GM12878 (cell line): Measurements from ENCODE around the gene PSMB3. TPM values are rescaled to one million over a fixed set of nuclear protein-coding genes. Genes with fewer than 3 reads are reported as not detected.

Experiments used
- ATF7 ChIP-seq: fragments of 450-650 bp; IDR thresholded peaks from 2 replicates; pipeline ENCODE4 v1.6.1; 2016; ENCODE audit warnings: low read depth, mild to moderate bottlenecking
- CHD2 ChIP-seq: IDR thresholded peaks from 2 replicates; pipeline ENCODE4 v1.6.1; 2011; ENCODE audit warnings: low read depth, low read length, improper control_type of control experiment, borderline replicate concordance
- FOXM1 ChIP-seq: IDR thresholded peaks from 2 replicates; pipeline ENCODE4 v1.6.1; 2012; ENCODE audit warnings: low read depth, mild to moderate bottlenecking, inconsistent platforms, low read length, moderate library complexity
- MTA2 ChIP-seq: fragments of 450-650 bp; IDR thresholded peaks from 2 replicates; pipeline ENCODE4 v1.6.1; 2016; ENCODE audit warnings: low read depth, mild to moderate bottlenecking, moderate library complexity
- MYC ChIP-seq: IDR thresholded peaks from 2 replicates; pipeline ENCODE4 v1.6.1; 2011; ENCODE audit warnings: mild to moderate bottlenecking, low read length, moderate library complexity, inconsistent platforms; ENCODE audit not compliant: insufficient read depth, insufficient replicate concordance, insufficient read length, severe bottlenecking
- RCOR1 ChIP-seq: conservative IDR thresholded peaks from 2 replicates; pipeline ENCODE4 v1.6.1; 2012; ENCODE audit warnings: low read depth, low read length, improper control_type of control experiment
- SIX5 ChIP-seq: IDR thresholded peaks from 2 replicates; pipeline ENCODE4 v1.6.1; 2011; ENCODE audit warnings: mild to moderate bottlenecking, low read depth, low read length, moderate library complexity; ENCODE audit not compliant: severe bottlenecking
- SPI1 ChIP-seq: IDR thresholded peaks from 2 replicates; pipeline ENCODE4 v1.6.1; 2011; ENCODE audit warnings: low read depth, mild to moderate bottlenecking, low read length, moderate library complexity, borderline replicate concordance; ENCODE audit not compliant: insufficient read depth
- polyA plus RNA-seq, 11 experiments: library from polyadenylated mRNA; depleted of rRNA in 4 of 11; unstranded in 6 of 11; stranded (reverse) in 5 of 11; fragments of >200 nt; fragmentation: Nextera tagmentation in 4 of 11; fragmentation: Illumina TruSeq in 1 of 11; extraction: Ambion mirVana in 4 of 11; extraction: Trizol in 1 of 11; gene quantifications; 1 replicate in 1 of 11; 2 replicates in 10 of 11; pipeline versions ENCODE4 v1.2.1 to v1.2.3, GENCODE V29; 2011 to 2016; ENCODE audit warnings: inconsistent platforms in 2 of 11, missing spikeins in 2 of 11, low read depth in 1 of 11
- total RNA-seq, 4 experiments: library from RNA; depleted of rRNA in 3 of 4; stranded (reverse); fragments of >200 nt in 3 of 4; fragmentation: Illumina TruSeq in 1 of 4; extraction: Trizol in 1 of 4; gene quantifications; 2 replicates each; pipeline versions ENCODE4 v1.2.1 to v1.2.3, GENCODE V29; 2013 to 2021
- TF ChIP-seq, protein P1 (sequence below): IDR thresholded peaks from 2 replicates; pipeline ENCODE4 v1.6.1; 2011; ENCODE audit warnings: borderline replicate concordance, low read depth, mild to moderate bottlenecking, moderate library complexity, low read length; ENCODE audit not compliant: insufficient read depth, poor library complexity, severe bottlenecking
- TF ChIP-seq, protein P2 (sequence below): fragments of 450-650 bp; IDR thresholded peaks from 2 replicates; pipeline ENCODE4 v1.6.1; 2014; ENCODE audit warnings: mild to moderate bottlenecking
- TF ChIP-seq, protein P3 (sequence below), 3 experiments: IDR thresholded peaks in 2 of 3; conservative IDR thresholded peaks in 1 of 3; 2 replicates each; pipeline ENCODE4 v1.5.1; 2011; ENCODE audit warnings: low read depth in 3 of 3, low read length in 3 of 3, mild to moderate bottlenecking in 3 of 3, control low read depth in 2 of 3, moderate library complexity in 2 of 3, inconsistent platforms in 1 of 3, mixed read lengths in 1 of 3; ENCODE audit not compliant: control insufficient read depth in 2 of 3, insufficient read depth in 1 of 3; ENCODE audit errors: extremely low read depth in 1 of 3
- TF ChIP-seq, protein P4 (sequence below): IDR thresholded peaks from 2 replicates; pipeline ENCODE4 v1.6.1; 2011; ENCODE audit warnings: low read depth, low read length, improper control_type of control experiment, borderline replicate concordance
- TF ChIP-seq, protein P5 (sequence below): fragments of 450-650 bp; formaldehyde crosslinking; IDR thresholded peaks from 2 replicates; pipeline ENCODE4 v1.4.0; 2020; ENCODE audit warnings: mild to moderate bottlenecking, moderate library complexity
- TF ChIP-seq, protein P6 (sequence below): IDR thresholded peaks from 2 replicates; pipeline ENCODE4 v1.6.1; 2011; ENCODE audit warnings: low read depth, mild to moderate bottlenecking, low read length, moderate library complexity, borderline replicate concordance; ENCODE audit errors: extremely low read depth

The PSMB3 gene
- total and polyA plus RNA-seq, 10 of the 15 experiments (the other 5 are each of a cell fraction or from before 2014, with no cell fraction given): 300 to 2,130 (median 490) TPM

DNA sequence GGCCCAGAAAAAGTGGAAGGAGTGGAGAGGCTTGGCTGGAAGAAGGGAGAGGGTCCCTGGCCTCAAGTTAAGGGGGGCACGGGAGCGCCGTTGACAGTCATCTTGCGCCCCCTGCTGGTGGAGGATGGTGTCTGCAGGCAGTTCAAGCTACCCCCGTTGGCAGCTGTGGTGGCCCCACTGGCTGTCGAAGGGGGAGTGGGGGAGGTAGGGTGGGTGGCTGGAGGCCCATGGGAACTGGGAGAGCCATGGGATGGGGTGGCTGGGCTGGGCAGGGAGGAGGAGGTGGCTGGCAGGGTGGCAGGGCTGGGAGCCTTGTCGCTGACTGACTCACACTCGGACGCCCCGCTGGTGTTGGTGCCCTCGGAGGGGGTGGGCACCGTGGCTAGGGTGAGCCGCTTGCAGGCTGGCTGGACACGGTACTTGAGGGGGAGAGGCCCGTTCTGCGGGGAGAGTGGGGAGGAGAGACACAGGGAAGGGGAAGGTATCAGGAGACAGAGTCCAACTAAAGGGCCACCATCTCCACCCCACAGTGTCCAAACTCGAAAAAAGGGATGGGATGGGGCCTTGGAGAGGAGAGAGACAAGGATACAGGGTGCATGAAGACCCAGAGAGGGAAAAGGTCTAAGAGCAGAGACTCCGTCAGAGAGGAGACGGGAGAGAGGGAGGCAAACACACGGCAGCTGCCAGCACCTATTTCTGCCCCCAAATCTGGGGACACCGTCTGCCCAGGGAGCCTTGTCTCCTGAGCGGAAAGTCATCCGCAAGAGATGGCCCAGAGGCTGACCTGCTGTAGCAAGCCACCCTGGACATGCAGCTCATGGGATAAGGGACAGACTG lies 17.2 kb upstream of the PSMB3 start (continued):
- TF ChIP-seq FOXM1 (no peak), SIX5 (no peak), RCOR1 (no peak), MTA2 (no peak), ATF7 (no peak), MYC (no peak), SPI1 (no peak), CHD2 (no peak)
- TF ChIP-seq, protein P1, sequence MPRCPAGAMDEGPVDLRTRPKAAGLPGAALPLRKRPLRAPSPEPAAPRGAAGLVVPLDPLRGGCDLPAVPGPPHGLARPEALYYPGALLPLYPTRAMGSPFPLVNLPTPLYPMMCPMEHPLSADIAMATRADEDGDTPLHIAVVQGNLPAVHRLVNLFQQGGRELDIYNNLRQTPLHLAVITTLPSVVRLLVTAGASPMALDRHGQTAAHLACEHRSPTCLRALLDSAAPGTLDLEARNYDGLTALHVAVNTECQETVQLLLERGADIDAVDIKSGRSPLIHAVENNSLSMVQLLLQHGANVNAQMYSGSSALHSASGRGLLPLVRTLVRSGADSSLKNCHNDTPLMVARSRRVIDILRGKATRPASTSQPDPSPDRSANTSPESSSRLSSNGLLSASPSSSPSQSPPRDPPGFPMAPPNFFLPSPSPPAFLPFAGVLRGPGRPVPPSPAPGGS: no peak
- TF ChIP-seq, protein P2, sequence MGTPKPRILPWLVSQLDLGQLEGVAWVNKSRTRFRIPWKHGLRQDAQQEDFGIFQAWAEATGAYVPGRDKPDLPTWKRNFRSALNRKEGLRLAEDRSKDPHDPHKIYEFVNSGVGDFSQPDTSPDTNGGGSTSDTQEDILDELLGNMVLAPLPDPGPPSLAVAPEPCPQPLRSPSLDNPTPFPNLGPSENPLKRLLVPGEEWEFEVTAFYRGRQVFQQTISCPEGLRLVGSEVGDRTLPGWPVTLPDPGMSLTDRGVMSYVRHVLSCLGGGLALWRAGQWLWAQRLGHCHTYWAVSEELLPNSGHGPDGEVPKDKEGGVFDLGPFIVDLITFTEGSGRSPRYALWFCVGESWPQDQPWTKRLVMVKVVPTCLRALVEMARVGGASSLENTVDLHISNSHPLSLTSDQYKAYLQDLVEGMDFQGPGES: no peak
- TF ChIP-seq, protein P3, sequence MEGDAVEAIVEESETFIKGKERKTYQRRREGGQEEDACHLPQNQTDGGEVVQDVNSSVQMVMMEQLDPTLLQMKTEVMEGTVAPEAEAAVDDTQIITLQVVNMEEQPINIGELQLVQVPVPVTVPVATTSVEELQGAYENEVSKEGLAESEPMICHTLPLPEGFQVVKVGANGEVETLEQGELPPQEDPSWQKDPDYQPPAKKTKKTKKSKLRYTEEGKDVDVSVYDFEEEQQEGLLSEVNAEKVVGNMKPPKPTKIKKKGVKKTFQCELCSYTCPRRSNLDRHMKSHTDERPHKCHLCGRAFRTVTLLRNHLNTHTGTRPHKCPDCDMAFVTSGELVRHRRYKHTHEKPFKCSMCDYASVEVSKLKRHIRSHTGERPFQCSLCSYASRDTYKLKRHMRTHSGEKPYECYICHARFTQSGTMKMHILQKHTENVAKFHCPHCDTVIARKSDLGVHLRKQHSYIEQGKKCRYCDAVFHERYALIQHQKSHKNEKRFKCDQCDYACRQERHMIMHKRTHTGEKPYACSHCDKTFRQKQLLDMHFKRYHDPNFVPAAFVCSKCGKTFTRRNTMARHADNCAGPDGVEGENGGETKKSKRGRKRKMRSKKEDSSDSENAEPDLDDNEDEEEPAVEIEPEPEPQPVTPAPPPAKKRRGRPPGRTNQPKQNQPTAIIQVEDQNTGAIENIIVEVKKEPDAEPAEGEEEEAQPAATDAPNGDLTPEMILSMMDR (IDR thresholded peaks at IDR 0.05 in 2 of 3, conservative IDR thresholded peaks at IDR 0.05 in 1 of 3; ENCODE audit: control insufficient read depth in 2 of 3, extremely low read depth in 1 of 3, insufficient read depth in 1 of 3, low read depth in 3 of 3, low read length in 3 of 3): peak; percentile 92 to 96 (median 95); a peak in 5 of 6 replicates
- TF ChIP-seq, protein P4, sequence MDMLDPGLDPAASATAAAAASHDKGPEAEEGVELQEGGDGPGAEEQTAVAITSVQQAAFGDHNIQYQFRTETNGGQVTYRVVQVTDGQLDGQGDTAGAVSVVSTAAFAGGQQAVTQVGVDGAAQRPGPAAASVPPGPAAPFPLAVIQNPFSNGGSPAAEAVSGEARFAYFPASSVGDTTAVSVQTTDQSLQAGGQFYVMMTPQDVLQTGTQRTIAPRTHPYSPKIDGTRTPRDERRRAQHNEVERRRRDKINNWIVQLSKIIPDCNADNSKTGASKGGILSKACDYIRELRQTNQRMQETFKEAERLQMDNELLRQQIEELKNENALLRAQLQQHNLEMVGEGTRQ: no peak
- TF ChIP-seq, protein P5, sequence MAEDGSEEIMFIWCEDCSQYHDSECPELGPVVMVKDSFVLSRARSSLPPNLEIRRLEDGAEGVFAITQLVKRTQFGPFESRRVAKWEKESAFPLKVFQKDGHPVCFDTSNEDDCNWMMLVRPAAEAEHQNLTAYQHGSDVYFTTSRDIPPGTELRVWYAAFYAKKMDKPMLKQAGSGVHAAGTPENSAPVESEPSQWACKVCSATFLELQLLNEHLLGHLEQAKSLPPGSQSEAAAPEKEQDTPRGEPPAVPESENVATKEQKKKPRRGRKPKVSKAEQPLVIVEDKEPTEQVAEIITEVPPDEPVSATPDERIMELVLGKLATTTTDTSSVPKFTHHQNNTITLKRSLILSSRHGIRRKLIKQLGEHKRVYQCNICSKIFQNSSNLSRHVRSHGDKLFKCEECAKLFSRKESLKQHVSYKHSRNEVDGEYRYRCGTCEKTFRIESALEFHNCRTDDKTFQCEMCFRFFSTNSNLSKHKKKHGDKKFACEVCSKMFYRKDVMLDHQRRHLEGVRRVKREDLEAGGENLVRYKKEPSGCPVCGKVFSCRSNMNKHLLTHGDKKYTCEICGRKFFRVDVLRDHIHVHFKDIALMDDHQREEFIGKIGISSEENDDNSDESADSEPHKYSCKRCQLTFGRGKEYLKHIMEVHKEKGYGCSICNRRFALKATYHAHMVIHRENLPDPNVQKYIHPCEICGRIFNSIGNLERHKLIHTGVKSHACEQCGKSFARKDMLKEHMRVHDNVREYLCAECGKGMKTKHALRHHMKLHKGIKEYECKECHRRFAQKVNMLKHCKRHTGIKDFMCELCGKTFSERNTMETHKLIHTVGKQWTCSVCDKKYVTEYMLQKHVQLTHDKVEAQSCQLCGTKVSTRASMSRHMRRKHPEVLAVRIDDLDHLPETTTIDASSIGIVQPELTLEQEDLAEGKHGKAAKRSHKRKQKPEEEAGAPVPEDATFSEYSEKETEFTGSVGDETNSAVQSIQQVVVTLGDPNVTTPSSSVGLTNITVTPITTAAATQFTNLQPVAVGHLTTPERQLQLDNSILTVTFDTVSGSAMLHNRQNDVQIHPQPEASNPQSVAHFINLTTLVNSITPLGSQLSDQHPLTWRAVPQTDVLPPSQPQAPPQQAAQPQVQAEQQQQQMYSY (CRISPR knock-in tag): no peak
- TF ChIP-seq, protein P6, sequence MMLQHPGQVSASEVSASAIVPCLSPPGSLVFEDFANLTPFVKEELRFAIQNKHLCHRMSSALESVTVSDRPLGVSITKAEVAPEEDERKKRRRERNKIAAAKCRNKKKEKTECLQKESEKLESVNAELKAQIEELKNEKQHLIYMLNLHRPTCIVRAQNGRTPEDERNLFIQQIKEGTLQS: no peak
